Panc1 (cell line): Measurements from ENCODE around the gene AKAP13. TPM values are rescaled to one million over a fixed set of nuclear protein-coding genes. Genes with fewer than 3 reads are reported as not detected.

Experiments used
- ATAC-seq: fragments of 200-7000 bp; cut with Tn5 transposase; 2 replicates; pipeline ENCODE4 v1.9.1; 2020; ENCODE audit warnings: mild to moderate bottlenecking, moderate library complexity
- BruUV-seq: library from RNA; stranded (reverse); fragments of 400-500 nt; replicated peaks from 2 replicates; lab custom pipeline; 2021; lab: Mats Ljungman, UMichigan
- CTCF ChIA-PET: fragments of 300-600 bp; sonication (Branson Sonifier 250); formaldehyde crosslinking; loops from one replicate; lab custom pipeline; 2022; ENCODE audit warnings: antibody characterized with exemption; lab: Charles Lee
- POLR2A ChIA-PET: fragments of 300-600 bp; sonication (Branson Sonifier 250); formaldehyde crosslinking; loops from one replicate; lab custom pipeline; 2022; ENCODE audit warnings: antibody characterized with exemption; lab: Charles Lee
- DNase-seq: peaks from one replicate; pipeline ENCODE4 v3.0.0-alpha.2; 2010; ENCODE audit warnings: low read depth, low spot score
- H3K27ac ChIP-seq: 2 replicates; pipeline ENCODE4 v1.5.1; 2011; ENCODE audit warnings: mild to moderate bottlenecking, low read length, inconsistent platforms
- H3K27me3 ChIP-seq: fragments of 200-500 bp; sonication (Bioruptor generic); 2 replicates; pipeline ENCODE4 v1.6.0; 2014; ENCODE audit warnings: low read length, inconsistent platforms; ENCODE audit not compliant: control insufficient read depth, insufficient read depth
- H3K36me3 ChIP-seq: fragments of 200-500 bp; sonication (Bioruptor generic); 2 replicates; pipeline ENCODE4 v1.5.1; 2014; ENCODE audit warnings: inconsistent platforms, mild to moderate bottlenecking, low read length, moderate library complexity; ENCODE audit not compliant: control insufficient read depth, insufficient read depth
- H3K4me1 ChIP-seq: 2 replicates; pipeline ENCODE4 v1.5.1; 2011; ENCODE audit warnings: inconsistent platforms, mild to moderate bottlenecking, low read length, moderate library complexity; ENCODE audit not compliant: control insufficient read depth, insufficient read depth
- H3K4me3 ChIP-seq, 2 experiments: 2 replicates each; pipeline ENCODE4 v1.5.1; 2011 to 2012; ENCODE audit warnings: low read depth in 2 of 2, low read length in 2 of 2, mild to moderate bottlenecking in 2 of 2, inconsistent platforms in 1 of 2, moderate library complexity in 1 of 2
- H3K9me3 ChIP-seq: fragments of 200-500 bp; sonication (Bioruptor generic); 2 replicates; pipeline ENCODE4 v1.5.1; 2014; ENCODE audit warnings: low read depth, mild to moderate bottlenecking, inconsistent platforms, low read length, moderate library complexity; ENCODE audit not compliant: control insufficient read depth, insufficient read depth
- CTCF ChIP-seq: fragments of 450-650 bp; IDR thresholded peaks from 2 replicates; pipeline ENCODE4 v1.5.1; 2017; ENCODE audit warnings: mild to moderate bottlenecking
- POLR2AphosphoS5 ChIP-seq: IDR thresholded peaks from 2 replicates; pipeline ENCODE4 v1.6.1; 2012; ENCODE audit warnings: mild to moderate bottlenecking, low read depth, low read length, moderate library complexity
- SIN3A ChIP-seq: IDR thresholded peaks from 2 replicates; pipeline ENCODE4 v1.6.1; 2012; ENCODE audit warnings: low read depth, mild to moderate bottlenecking, low read length, moderate library complexity, borderline replicate concordance; ENCODE audit not compliant: insufficient read depth
- TCF7L2 ChIP-seq: IDR thresholded peaks from 2 replicates; pipeline ENCODE4 v1.6.1; 2011; ENCODE audit warnings: mild to moderate bottlenecking, low read depth, low read length, inconsistent platforms
- in situ Hi-C: cut with HindIII; loops from 2 replicates; pipeline ENCODE4 v1.10.0; 2016; ENCODE audit warnings: low sequenced_read_pairs, low pct_unique_long_range_greater_than_20kb
- intact Hi-C: fragments of 100-400 bp; cut with micrococcal nuclease; formaldehyde crosslinking; loops from one replicate; pipeline ENCODE4 v1.10.0; 2022; ENCODE audit not compliant: unreplicated experiment
- total RNA-seq: library from RNA; stranded (reverse); gene quantifications from one replicate; pipeline ENCODE4 v1.2.1, GENCODE V29; 2021; ENCODE audit not compliant: unreplicated experiment
- TF ChIP-seq, protein P1 (sequence below), 2 experiments: IDR thresholded peaks; 2 replicates each; pipeline ENCODE4 v1.6.1; 2011 to 2012; ENCODE audit warnings: low read depth in 2 of 2, control low read depth in 1 of 2, low read length in 1 of 2, mild to moderate bottlenecking in 1 of 2, moderate library complexity in 1 of 2; ENCODE audit not compliant: insufficient read depth in 1 of 2

Gene AKAP13
- total RNA-seq, 1 experiment from 2014 or later: 94.2 TPM

- no peak overlapping the region for H3K4me3 ChIP-seq
- intact Hi-C loops: no loop called here
- ChIA-PET CTCF (no interaction called here), POLR2A (no interaction called here)
- in situ Hi-C loops: no loop called here
- H3K9me3 ChIP-seq: no peaks in the 10 kb centered on the region
- peaks cover 4% of the 10 kb centered on the region; the same call in 1 of the 2 replicates for H3K4me1 ChIP-seq
- no peak overlapping the region for H3K27ac ChIP-seq
- H3K27me3 ChIP-seq: no peaks in the 10 kb centered on the region
- BruUV-seq: no TSS peak
- TF ChIP-seq SIN3A (no peak), TCF7L2 (no peak), POLR2AphosphoS5 (no peak), CTCF (no peak)
- TF ChIP-seq, protein P1, sequence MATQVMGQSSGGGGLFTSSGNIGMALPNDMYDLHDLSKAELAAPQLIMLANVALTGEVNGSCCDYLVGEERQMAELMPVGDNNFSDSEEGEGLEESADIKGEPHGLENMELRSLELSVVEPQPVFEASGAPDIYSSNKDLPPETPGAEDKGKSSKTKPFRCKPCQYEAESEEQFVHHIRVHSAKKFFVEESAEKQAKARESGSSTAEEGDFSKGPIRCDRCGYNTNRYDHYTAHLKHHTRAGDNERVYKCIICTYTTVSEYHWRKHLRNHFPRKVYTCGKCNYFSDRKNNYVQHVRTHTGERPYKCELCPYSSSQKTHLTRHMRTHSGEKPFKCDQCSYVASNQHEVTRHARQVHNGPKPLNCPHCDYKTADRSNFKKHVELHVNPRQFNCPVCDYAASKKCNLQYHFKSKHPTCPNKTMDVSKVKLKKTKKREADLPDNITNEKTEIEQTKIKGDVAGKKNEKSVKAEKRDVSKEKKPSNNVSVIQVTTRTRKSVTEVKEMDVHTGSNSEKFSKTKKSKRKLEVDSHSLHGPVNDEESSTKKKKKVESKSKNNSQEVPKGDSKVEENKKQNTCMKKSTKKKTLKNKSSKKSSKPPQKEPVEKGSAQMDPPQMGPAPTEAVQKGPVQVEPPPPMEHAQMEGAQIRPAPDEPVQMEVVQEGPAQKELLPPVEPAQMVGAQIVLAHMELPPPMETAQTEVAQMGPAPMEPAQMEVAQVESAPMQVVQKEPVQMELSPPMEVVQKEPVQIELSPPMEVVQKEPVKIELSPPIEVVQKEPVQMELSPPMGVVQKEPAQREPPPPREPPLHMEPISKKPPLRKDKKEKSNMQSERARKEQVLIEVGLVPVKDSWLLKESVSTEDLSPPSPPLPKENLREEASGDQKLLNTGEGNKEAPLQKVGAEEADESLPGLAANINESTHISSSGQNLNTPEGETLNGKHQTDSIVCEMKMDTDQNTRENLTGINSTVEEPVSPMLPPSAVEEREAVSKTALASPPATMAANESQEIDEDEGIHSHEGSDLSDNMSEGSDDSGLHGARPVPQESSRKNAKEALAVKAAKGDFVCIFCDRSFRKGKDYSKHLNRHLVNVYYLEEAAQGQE (IDR thresholded peaks at IDR 0.05; ENCODE audit: insufficient read depth in 1 of 2, low read depth in 2 of 2, low read length in 1 of 2): no peak
- no peak for ATAC-seq
- no peak for DNase-seq
- no peaks in the 10 kb centered on the region for H3K36me3 ChIP-seq
Observed at GRCh38 chr15:85755942-85756341, 375.5 kb downstream of the AKAP13 start.

DNA sequence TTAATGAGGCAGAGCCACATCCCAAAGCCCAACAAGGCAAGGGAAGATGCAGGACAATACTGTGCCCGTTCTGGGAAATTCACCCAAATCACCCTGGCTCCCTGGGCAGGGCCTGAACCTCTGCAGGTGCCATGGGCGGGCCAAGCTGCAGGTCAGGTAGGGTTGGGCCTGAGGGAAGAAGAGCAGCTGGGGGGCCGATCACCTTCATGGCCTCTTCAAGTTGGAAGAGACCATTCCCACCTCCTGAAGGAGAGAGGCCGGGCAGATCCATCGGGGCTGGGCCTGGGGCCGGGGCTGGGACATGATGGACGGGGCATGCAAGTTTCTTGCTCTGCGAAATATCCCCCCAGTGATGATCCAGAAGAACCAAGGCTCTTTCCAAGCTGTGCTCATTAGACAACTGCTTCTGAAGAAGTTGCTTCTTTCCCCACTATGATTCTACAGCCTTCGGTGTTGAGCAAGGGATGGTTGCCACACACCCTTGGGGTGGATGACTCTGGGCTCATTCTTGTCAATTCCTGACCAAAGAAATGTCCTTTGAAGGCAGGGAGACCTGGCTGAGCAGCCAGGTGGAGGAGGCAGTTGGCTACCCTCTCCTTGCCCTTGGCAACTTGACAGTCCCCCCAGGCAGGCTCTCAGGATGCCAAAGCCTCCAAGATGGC is 376.1 kb downstream of the AKAP13 start:
- intact Hi-C loops (no loop called here), in situ Hi-C loops (no loop called here)
- ATAC-seq: no peak
- Histone ChIP-seq H3K27ac (no peak overlapping the region), H3K27me3 (no peaks in the 10 kb centered on the region), H3K4me3 (no peak overlapping the region), H3K9me3 (no peaks in the 10 kb centered on the region), H3K4me1 (peaks cover 4% of the 10 kb centered on the region; the same call in 1 of the 2 replicates), H3K36me3 (no peaks in the 10 kb centered on the region)
- ChIA-PET POLR2A (no interaction called here), CTCF (no interaction called here)
- no peak for DNase-seq
- TF ChIP-seq TCF7L2: no peak
- TF ChIP-seq POLR2AphosphoS5: no peak
- no peak for TF ChIP-seq CTCF
- TF ChIP-seq, protein P1 (IDR thresholded peaks at IDR 0.05; ENCODE audit: insufficient read depth in 1 of 2, low read depth in 2 of 2, low read length in 1 of 2): no peak
- TF ChIP-seq SIN3A: no peak
- no TSS peak for BruUV-seq
